Ovary (tissue), 3 donors: Measurements from ENCODE around the gene PYGL.

Source experiments
- EP300 ChIP-seq: sonication (generic); formaldehyde crosslinking; IDR thresholded peaks from one replicate; pipeline ENCODE4 v1.6.1; 2017; ENCODE audit warnings: antibody characterized with exemption
- POLR2A ChIP-seq: fragments of 450-650 bp; IDR thresholded peaks from one replicate; pipeline ENCODE4 v1.6.1; 2017; ENCODE audit warnings: antibody characterized with exemption, mild to moderate bottlenecking, moderate library complexity
- TF ChIP-seq, protein P1 (sequence below), 3 donors: fragments of 450-650 bp in 2 of 3; fragments of 200-600 bp in 1 of 3; IDR thresholded peaks; one replicate each; pipeline versions ENCODE4 v1.5.1 to v1.8.0; 2016 to 2022; ENCODE audit warnings: antibody characterized with exemption in 3 of 3, mild to moderate bottlenecking in 1 of 3
- donor health status: DM: no; HTN: no; CAD: no.

DNA sequence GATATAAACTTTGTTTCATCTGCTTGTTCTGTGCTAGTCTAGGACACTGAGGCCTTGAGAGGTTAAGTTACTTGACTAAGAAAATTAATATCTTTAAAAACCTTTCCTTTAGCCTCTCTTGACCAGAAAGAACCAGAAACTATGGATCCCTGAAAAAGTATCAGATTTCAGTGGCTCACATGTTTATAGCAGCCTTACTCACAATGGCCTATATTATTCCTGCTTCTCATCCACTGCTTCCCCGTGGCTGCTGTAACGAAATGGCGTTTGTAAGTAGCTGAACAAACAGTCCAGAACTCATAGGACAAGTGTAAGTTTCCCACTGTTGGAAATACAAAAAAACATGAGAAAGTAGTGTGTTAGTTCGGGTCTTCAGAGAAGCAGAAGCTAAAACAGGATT lies 3.2 kb upstream of the PYGL start:
- TF ChIP-seq, protein P1, sequence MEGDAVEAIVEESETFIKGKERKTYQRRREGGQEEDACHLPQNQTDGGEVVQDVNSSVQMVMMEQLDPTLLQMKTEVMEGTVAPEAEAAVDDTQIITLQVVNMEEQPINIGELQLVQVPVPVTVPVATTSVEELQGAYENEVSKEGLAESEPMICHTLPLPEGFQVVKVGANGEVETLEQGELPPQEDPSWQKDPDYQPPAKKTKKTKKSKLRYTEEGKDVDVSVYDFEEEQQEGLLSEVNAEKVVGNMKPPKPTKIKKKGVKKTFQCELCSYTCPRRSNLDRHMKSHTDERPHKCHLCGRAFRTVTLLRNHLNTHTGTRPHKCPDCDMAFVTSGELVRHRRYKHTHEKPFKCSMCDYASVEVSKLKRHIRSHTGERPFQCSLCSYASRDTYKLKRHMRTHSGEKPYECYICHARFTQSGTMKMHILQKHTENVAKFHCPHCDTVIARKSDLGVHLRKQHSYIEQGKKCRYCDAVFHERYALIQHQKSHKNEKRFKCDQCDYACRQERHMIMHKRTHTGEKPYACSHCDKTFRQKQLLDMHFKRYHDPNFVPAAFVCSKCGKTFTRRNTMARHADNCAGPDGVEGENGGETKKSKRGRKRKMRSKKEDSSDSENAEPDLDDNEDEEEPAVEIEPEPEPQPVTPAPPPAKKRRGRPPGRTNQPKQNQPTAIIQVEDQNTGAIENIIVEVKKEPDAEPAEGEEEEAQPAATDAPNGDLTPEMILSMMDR (IDR thresholded peaks at IDR 0.05), result no peak
- TF ChIP-seq POLR2A (no peak), EP300 (no peak)
